GM18505 (cell line): ENCODE results near the gene HLA-E.
"Not testable (repeated sequence)": the region's sequence is repeated elsewhere in the genome, so short reads cannot be mapped to it uniquely, and the experiment has no call there.

Experiments
- ATAC-seq: cut with Tn5 transposase; IDR thresholded peaks from one replicate; pipeline ENCODE4 v1.9.1; 2021; ENCODE audit not compliant: unreplicated experiment
- POLR2A ChIP-seq: IDR thresholded peaks from 4 replicates; pipeline ENCODE4 v1.6.1; 2011; ENCODE audit warnings: borderline replicate concordance; ENCODE audit not compliant: insufficient read depth, insufficient read length; ENCODE audit errors: extremely low read depth

The HLA-E gene

DNA sequence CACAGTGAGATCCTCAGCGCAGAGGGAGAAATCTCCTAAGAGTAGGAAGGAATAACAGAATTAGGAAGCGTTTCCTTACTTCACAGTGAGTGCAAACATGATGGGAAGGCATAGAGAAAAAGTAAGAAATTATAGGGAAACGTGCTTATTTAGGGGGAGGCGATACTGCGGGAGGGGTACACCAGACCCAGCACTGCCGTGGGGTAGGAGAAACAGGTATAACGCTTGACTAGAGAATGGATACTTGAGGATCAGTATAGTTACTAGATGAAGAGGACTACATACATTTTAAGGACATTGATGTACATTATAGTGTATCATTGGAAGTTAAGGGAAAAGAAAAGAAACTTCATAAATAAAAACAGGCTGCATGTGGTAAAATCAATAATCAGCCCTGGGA, 26.8 kb upstream of the HLA-E start:
- no peak for TF ChIP-seq POLR2A
- ATAC-seq = no peak

DNA sequence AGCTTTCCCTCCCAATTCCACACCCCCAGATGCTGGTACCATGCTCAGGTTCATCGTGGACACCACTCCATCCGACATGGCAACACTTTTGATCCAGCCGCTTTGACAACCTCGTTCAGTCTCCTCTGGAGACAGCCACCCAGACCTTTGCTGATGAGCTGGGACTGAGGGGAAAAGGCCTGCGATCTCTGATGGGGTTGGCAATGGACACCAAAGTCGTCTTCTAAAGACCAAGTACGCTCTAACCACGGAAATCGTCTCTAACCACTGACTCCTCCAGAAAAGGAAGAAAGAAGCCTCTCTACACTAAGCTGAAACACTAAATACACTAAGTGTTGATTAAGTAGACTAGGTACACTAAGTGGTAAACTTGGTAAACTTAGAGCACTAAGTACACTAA, 26.1 kb upstream of the HLA-E start:
- no peak for TF ChIP-seq POLR2A
- ATAC-seq = no peak

DNA sequence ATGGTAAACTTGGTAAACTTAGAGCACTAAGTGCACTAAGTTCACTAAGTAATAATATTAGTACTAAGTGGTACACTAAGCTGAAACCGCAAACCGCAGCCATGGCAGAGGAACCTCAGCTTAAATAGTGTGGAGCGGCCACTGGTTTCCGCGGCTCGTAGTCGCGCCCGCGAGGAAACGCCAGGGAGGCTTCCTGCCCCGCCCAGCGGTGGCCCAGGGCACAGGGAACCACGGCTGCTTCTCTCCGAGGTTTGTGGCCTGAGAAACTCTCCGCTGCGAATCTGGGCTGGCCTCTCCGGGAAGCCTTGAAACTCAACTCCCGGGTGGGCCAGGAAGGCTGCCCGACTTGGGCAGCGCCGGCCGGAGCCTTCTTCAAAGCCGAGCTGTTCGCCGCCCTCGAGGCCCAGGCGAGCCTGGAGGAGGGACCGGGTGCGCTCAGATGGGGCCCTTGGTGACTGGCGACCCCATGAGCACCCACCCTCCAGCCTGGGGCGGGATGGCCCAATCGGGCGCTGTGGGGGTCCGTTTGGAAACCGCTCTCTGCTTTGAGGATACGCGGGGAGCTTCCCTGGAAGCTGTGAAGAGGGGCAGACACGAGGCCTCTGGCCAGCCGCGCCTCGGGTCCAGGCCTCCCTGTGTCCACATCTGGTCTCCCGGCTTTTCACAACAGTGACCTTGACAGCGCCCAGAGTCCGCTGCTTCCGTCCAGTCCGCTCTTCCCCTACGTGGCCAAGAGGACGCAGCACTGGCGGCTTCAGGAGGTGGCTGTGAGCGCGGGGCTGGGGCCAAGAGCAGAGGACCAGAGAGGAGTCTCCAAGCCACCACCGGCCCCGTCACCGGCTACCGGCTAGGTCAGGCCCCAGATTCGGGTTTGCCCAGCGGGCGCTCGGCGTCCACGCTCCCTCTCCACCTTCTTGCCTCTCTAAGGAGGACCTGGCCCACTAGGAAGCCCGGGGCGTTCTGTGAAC, 25.4 kb upstream of the HLA-E start:
- TF ChIP-seq POLR2A = no peak
- no peak for ATAC-seq

GRCh38 chr6:30465595-30466306, 23.6 kb upstream of the HLA-E start:
- no peak for ATAC-seq
- TF ChIP-seq POLR2A = no peak

DNA sequence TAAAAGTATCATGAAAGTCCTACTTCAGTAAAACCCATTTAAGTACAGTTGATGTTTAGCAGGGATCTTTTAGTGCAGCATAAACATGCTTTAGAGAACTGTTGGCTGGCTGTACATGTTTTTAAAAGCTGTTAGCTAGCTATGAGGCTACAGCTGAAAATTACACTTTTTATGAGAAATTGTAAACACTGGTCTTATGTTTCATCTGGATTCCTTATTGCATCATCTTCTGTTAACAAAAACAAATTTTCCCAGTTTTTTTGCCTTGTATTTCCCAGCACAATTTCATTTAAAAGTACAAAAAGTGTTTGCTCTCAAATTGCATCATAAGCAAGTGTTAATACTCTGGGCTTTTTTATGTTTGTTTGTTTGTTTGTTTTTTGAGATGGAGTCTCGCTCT, 18.3 kb upstream of the HLA-E start:
- ATAC-seq = no peak
- TF ChIP-seq POLR2A = no peak

DNA sequence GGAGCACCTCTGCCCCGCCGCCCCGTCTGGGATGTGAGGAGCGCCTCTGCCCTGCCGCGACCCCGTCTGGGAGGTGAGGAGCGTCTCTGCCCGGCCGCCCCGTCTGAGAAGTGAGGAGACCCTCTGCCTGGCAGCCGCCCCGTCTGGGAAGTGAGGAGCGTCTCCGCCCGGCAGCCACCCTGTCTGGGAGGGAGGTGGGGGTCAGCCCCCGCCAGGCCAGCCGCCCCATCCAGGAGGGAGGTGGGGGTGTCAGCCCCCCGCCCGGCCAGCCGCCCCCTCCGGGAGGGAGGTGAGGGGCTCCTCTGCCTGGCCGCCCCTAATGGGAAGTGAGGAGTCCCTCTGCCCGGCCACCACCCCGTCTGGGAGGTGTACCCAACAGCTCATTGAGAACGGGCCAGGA, 14.2 kb upstream of the HLA-E start:
- not testable (repeated sequence) for ATAC-seq

DNA sequence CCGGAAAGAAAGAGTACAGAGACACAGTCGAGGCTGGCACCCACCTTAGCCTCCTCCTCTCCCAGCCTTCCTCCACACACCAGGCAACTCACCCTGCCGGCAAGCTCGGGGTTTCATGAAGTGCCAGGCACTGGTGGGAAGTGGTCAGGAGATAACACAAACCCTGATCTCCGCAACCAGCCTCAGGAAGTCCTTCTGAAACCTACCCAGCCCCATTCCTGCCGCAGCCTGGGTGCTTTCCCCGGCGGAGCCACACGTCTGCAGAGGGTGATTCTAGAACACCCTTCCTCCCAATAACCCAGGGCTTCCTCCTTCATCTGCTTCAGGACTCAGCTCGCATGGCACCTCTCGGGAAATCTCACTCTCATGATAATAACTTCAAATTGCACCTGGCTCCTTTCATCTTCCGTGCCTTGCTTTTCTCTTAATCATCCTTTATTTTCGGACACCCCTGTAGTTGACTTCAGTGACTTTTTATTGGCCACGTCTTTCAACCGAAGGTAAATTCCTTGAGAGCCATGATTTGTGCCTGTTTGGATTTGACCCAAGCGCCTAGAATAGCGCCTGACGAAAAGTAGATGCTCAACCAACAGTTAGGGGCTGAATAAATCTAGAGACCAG, 8.7 kb upstream of the HLA-E start:
- no peak for ATAC-seq
- TF ChIP-seq POLR2A = no peak

DNA sequence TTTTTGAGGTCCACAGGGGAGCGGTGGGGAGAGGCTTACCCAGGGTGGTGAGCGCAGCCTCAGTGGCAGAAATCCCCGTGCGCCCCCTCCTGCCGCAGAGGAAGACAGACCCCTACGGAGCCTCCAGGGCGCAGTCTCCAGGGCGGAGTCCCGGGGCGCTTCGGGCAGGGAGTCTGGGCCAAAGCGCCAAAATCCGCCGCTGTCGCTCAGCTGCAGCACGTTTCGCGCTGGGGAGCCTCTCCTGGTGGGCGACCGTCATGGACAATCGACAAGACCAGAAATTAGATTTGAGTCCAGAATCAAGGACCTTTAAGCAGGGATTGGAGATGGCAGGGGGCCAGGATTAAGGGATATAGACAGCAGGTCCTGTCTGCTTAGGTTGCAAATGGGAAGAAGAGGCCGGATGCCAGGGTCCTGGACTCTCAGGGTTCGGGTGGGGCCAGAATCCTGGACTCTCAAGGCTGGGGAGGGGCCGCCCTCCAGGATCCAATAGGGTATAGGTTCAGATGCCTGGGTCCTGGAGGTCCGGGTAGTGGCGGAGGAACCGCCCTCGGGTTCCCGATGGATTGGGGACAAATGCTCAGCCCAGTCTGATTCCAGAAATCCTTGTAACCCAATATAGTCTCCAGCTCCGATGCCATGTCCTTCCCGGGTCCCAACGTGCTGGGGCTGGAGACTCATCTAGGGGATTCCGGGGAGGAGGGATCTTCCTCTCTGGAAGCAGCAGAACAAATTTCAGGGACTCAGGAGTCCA, 7.9 kb upstream of the HLA-E start:
- TF ChIP-seq POLR2A = no peak
- ATAC-seq = no peak

DNA sequence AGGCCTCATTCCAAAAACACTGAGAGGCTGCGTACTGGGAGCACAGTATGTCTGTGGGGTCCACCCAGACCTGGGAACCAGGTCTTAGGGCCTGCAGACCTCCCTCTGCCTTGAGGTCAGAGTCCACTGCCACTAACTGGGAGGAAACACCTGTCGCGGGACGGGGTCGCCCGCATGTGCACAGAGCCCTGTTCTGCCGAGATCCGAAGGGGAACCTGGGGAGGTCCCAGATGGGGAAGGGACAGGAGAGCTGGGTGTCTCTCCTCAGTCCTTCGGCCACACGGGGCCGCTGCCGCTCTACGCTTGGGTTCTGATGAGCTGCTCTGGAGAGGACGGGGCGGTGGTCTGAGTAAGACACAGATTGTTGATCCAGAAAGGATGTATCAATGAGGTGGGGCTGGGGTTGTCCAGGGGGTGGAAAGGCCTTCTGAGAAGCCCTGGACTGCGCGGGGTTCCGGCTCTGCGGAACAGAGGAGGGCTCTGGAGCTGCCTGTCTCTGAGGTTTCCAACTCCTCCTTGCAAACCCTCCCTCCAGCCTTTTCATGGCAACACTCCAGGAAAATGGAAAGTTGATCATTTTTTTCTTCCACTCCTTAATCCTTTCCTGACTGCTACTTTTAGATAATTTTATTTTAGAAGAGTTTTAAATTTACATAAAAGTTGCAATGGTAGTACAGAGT, 7.2 kb upstream of the HLA-E start:
- not testable (repeated sequence) for ATAC-seq

DNA sequence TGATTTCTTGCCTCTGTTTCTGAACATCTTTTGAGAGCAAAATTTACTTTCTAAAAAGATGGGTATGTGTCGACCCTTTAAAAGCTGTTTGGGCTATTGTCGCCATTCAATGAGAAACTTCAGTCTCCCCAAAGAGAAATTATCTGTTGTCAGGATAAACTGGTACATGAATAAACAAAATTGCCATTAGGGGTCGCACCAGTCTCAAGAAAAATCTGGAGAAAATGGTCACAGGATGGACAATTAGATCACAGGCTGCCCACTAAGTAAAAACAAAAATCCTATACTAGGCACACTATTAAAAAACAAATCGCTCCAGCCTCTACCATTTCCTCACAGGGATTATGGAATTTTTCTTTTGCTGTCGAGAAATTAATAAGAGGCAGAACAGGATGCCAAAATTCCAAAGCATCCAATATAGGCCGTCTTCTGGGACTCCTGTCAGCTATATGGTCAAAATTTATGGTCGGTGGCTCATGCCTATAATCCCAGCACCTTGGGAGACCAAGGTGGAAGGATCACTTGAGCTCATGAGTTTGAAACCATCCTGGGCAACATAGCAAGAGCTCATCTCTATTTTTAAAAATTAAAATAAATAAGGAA, 5.5 kb upstream of the HLA-E start:
- no peak for ATAC-seq
- no peak for TF ChIP-seq POLR2A

DNA sequence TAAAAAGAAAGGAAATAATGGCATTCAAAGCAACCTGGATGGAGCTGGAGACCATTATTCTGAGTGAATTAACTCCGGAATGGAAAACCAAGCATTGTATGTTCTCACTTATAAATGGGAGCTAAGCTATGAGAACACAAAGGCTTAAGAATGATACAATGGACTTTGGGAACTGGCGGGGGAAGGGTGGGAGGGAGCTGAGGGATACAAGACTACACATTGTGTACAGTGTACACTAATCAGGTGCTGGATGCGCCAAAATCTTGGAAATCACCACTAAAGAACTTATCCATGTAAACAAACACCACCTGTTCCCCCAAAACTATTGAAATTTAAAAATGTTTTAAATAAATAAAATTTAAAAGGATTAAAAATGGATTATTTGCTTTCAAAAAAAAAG, 4.1 kb upstream of the HLA-E start:
- no peak for TF ChIP-seq POLR2A

DNA sequence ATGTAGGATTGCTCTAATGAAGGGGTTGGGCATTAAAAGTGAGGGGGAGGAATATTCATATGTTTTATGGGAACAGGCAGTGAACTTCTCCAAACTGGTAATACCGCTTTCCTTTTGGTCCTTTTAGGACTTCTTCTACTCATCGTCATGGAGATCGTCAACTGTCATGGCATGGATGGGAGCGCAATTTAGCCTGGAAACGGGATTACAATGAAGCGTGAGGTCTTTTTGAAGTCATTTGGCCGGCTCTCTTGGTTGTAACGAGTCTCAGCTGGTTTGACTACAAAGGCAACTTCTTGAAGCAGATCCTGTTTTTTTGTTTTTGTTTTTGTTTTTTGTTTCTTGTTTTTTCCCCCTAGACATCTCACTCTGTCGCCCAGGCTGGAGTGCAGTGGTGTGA, 1.4 kb upstream of the HLA-E start:
- no peak for TF ChIP-seq POLR2A
- no peak for ATAC-seq

More for the DNA sequence above, 4.1 kb upstream of the HLA-E start:
- no peak for ATAC-seq

DNA sequence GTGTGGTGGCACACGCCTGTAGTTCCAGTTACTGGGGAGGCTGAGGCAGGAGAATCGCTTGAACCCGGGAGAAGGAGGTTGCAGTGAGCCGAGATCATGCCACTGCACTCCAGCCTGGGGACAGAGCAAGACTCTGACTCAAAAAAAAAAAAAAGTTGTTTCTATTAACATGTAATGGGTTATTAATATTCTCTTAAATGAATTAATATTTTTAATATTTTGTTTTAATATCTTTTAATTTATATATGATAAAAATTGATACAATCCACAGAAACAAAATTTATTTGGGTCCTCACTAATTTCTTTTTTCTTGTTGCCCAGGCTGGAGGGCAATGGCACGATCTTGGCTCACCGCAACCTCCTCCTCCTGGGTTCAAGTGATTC, 620 bp upstream of the HLA-E start:
- not testable (repeated sequence) for ATAC-seq
